Measurements from ENCODE around the gene BSG. TPM values are rescaled to one million over a fixed set of nuclear protein-coding genes. Genes with fewer than 3 reads are reported as not detected.

BSG gene
- total RNA-seq, 1 experiment from 2014 or later, result 618 TPM

- no peaks in the 10 kb centered on the region for H3K9me3 Mint-ChIP-seq (ENCODE audit: unreplicated experiment)
- H3K4me1 Mint-ChIP-seq (ENCODE audit: low read depth, unreplicated experiment), result peaks cover 6% of the 10 kb centered on the region
- H3K36me3 Mint-ChIP-seq (ENCODE audit: insufficient read depth, unreplicated experiment), result peaks cover 21% of the 10 kb centered on the region
- Histone ChIP-seq H3K9me3 (no peaks in the 10 kb centered on the region), H3K4me3 (ENCODE audit: low read depth, low read length) (peak overlapping the region; percentile 94), H3K27me3 (replicated peaks; ENCODE audit: control insufficient read depth, insufficient read depth, low read length) (no peaks in the 10 kb centered on the region), H3K36me3 (ENCODE audit: control insufficient read depth, insufficient read depth, low read length) (peaks cover 1% of the 10 kb centered on the region; the same call in 1 of the 2 replicates), H3K4me1 (peaks cover 29% of the 10 kb centered on the region)
- no peaks in the 10 kb centered on the region for H3K27me3 Mint-ChIP-seq (ENCODE audit: insufficient read depth, unreplicated experiment)
- peak overlapping the region; percentile 72 for H3K27ac Mint-ChIP-seq (ENCODE audit: unreplicated experiment)
- DNase-seq, result peak; percentile 59 to 60
- H3K4me3 Mint-ChIP-seq (ENCODE audit: unreplicated experiment), result peak overlapping the region; percentile 82
- POLR2A ChIA-PET, result interaction anchor here (0.5 to 1.7 kb wide), 4 partner anchors 9 to 49 kb away, joined by 3 to 9 read pairs (median 4); partner anchors contain the start of gene TPGS1
- intact Hi-C loops (cut with micrococcal nuclease; ENCODE audit: unreplicated experiment), result loop anchor here (2.0 to 5.0 kb wide), 2 partner anchors 26 to 40 kb away; partner anchors contain the start of genes BSG and TPGS1
- TF ChIP-seq, protein P1, sequence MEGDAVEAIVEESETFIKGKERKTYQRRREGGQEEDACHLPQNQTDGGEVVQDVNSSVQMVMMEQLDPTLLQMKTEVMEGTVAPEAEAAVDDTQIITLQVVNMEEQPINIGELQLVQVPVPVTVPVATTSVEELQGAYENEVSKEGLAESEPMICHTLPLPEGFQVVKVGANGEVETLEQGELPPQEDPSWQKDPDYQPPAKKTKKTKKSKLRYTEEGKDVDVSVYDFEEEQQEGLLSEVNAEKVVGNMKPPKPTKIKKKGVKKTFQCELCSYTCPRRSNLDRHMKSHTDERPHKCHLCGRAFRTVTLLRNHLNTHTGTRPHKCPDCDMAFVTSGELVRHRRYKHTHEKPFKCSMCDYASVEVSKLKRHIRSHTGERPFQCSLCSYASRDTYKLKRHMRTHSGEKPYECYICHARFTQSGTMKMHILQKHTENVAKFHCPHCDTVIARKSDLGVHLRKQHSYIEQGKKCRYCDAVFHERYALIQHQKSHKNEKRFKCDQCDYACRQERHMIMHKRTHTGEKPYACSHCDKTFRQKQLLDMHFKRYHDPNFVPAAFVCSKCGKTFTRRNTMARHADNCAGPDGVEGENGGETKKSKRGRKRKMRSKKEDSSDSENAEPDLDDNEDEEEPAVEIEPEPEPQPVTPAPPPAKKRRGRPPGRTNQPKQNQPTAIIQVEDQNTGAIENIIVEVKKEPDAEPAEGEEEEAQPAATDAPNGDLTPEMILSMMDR (IDR thresholded peaks at IDR 0.05; ENCODE audit: insufficient read depth in 1 of 2, low read depth in 1 of 2, low read length in 1 of 2, severe bottlenecking in 1 of 2, unreplicated experiment in 1 of 2), result peak; percentile 33 to 34
- CTCF ChIA-PET, result interaction anchor here (0.9 to 3.1 kb wide), 5 partner anchors 22 to 148 kb away, joined by 3 to 28 read pairs (median 3); no protein-coding TSS in a partner anchor
- BruUV-seq (replicated peaks), result no TSS peak
Observed at GRCh38 chr19:532561-533363, 39.6 kb upstream of the BSG start.

DNA sequence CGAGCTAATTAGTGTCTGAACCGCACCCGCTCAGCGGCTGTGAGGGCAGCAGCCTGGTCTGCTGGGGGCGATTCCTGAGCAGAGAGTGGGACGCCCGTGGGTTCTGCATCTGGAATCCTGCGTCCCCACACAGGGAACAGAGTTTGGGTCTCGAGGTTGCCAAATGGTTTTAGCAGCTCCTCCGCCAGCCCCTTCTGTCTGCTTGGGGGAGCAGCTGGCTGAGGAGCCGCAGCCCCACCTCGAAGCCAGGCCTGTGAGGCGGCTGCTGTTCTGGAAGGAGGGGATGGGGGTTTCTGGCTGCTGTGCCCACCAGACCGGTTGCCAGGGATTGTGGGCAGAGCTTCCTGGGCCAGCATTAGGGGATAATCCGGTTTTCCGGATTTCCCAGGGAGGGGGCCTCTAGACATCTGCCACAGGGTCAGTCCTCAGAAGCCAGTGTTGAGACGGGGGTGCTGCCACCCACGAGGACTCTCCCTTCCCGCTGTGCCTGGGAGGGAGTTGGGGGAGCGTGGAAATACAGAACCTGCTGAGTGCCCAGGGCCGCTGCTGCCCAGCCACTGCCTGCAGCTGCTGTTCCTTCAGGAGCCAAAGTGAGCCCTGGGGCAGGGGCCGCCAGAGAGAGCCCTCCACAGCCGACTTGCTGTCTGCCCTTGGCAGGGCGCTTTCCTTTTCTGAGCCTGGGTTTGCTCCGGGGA is 38.9 kb upstream of the BSG start:
- TF ChIP-seq, protein P1 (IDR thresholded peaks at IDR 0.05; ENCODE audit: insufficient read depth in 1 of 2, low read depth in 1 of 2, low read length in 1 of 2, severe bottlenecking in 1 of 2, unreplicated experiment in 1 of 2), result no peak
- Histone ChIP-seq H3K4me3 (ENCODE audit: low read depth, low read length) (peak overlapping the region; percentile 94), H3K9me3 (no peaks in the 10 kb centered on the region), H3K4me1 (peaks cover 22% of the 10 kb centered on the region), H3K27me3 (replicated peaks; ENCODE audit: control insufficient read depth, insufficient read depth, low read length) (no peaks in the 10 kb centered on the region), H3K36me3 (ENCODE audit: control insufficient read depth, insufficient read depth, low read length) (peaks cover 1% of the 10 kb centered on the region; the same call in 1 of the 2 replicates)
- CTCF ChIA-PET, result interaction anchor here (3.1 kb wide), 1 partner anchor 27 kb away, joined by 28 read pairs; no protein-coding TSS in a partner anchor
- H3K36me3 Mint-ChIP-seq (ENCODE audit: insufficient read depth, unreplicated experiment), result peaks cover 29% of the 10 kb centered on the region
- peak overlapping the region; percentile 82 for H3K4me3 Mint-ChIP-seq (ENCODE audit: unreplicated experiment)
- intact Hi-C loops (cut with micrococcal nuclease; ENCODE audit: unreplicated experiment), result loop anchor here (2.0 to 5.0 kb wide), 2 partner anchors 27 to 39 kb away; partner anchors contain the start of genes BSG and TPGS1
- TSS peak; percentile 36 for BruUV-seq (replicated peaks)
- no peaks in the 10 kb centered on the region for H3K9me3 Mint-ChIP-seq (ENCODE audit: unreplicated experiment)
- H3K27me3 Mint-ChIP-seq (ENCODE audit: insufficient read depth, unreplicated experiment), result no peaks in the 10 kb centered on the region
- no peak for DNase-seq
- peak overlapping the region; percentile 72 for H3K27ac Mint-ChIP-seq (ENCODE audit: unreplicated experiment)
- POLR2A ChIA-PET, result interaction anchor here (0.5 to 1.7 kb wide), 3 partner anchors 8 to 50 kb away, joined by 3 to 9 read pairs (median 3); partner anchors contain the start of gene TPGS1
- peaks cover 1% of the 10 kb centered on the region for H3K4me1 Mint-ChIP-seq (ENCODE audit: low read depth, unreplicated experiment)

GRCh38 chr19:534088-534487 is 38.3 kb upstream of the BSG start:
- H3K9me3 Mint-ChIP-seq (ENCODE audit: unreplicated experiment), result no peaks in the 10 kb centered on the region
- H3K36me3 Mint-ChIP-seq (ENCODE audit: insufficient read depth, unreplicated experiment), result peaks cover 34% of the 10 kb centered on the region
- no peak overlapping the region; the same call in 1 of the 2 replicates for H3K4me3 ChIP-seq (ENCODE audit: low read depth, low read length)
- no peak for DNase-seq
- TF ChIP-seq, protein P1 (IDR thresholded peaks at IDR 0.05; ENCODE audit: insufficient read depth in 1 of 2, low read depth in 1 of 2, low read length in 1 of 2, severe bottlenecking in 1 of 2, unreplicated experiment in 1 of 2), result peak in 1 of 2 experiments; percentile 16
- H3K27ac Mint-ChIP-seq (ENCODE audit: unreplicated experiment), result no peak overlapping the region
- intact Hi-C loops (cut with micrococcal nuclease; ENCODE audit: unreplicated experiment), result loop anchor here (5.0 kb wide), 1 partner anchor 38 kb away; the partner anchor contains the start of gene BSG
- H3K4me1 ChIP-seq, result peaks cover 19% of the 10 kb centered on the region
- CTCF ChIA-PET, result no interaction called here
- H3K4me1 Mint-ChIP-seq (ENCODE audit: low read depth, unreplicated experiment), result no peaks in the 10 kb centered on the region
- H3K36me3 ChIP-seq (ENCODE audit: control insufficient read depth, insufficient read depth, low read length), result peaks cover 1% of the 10 kb centered on the region; the same call in 1 of the 2 replicates
- POLR2A ChIA-PET, result no interaction called here
- no TSS peak for BruUV-seq (replicated peaks)
- H3K27me3 ChIP-seq (replicated peaks; ENCODE audit: control insufficient read depth, insufficient read depth, low read length), result no peaks in the 10 kb centered on the region
- H3K9me3 ChIP-seq, result no peaks in the 10 kb centered on the region
- H3K4me3 Mint-ChIP-seq (ENCODE audit: unreplicated experiment), result peak overlapping the region; percentile 82
- no peaks in the 10 kb centered on the region for H3K27me3 Mint-ChIP-seq (ENCODE audit: insufficient read depth, unreplicated experiment)

All from Caco-2 (cell line).